T-helper 2 cell (primary cell): ENCODE measurements around the gene INTS13.
A peak's percentile ranks its signal among the peaks of the same experiment; 100 is the strongest.
"Not testable (repeated sequence)": the region's sequence is repeated elsewhere in the genome, so short reads cannot be mapped to it uniquely, and the experiment has no call there.

ENCODE experiments used
- DNase-seq, 5 experiments: peaks; one replicate each; pipeline versions ENCODE4 v3.0.0 to v3.0.0-alpha.2; 2012 to 2022

The INTS13 gene

GRCh38 chr12:26869104-26869494 is 68.7 kb downstream of the INTS13 start:
- DNase-seq = no peak

GRCh38 chr12:26868447-26869103 is 69.2 kb downstream of the INTS13 start:
- no peak for DNase-seq

GRCh38 chr12:26867080-26867479 is 70.7 kb downstream of the INTS13 start:
- peak in 1 of 5 experiments; percentile 75 for DNase-seq

GRCh38 chr12:26863515-26863914 is 74.3 kb downstream of the INTS13 start:
- DNase-seq = no peak

GRCh38 chr12:26862787-26863186 is 75.0 kb downstream of the INTS13 start:
- DNase-seq = not testable (repeated sequence)

DNA sequence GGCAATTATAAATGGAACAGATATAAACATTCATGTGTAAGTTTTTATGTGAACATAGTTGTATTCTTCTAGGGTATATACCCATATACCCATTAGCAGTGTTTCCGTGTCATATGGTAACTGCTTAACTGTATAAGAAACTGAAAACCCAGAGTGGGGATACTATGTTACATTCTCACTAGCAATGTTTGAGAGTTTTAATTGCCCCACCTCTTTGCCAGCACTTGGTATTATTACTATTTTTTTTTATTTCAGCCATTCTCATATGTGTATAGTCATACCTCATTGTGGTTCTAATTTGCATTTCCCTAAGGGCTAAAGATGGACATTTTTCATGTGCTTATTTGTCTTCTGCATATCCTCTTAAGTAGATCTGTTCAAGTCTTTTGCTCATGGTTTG is 76.1 kb downstream of the INTS13 start:
- no peak for DNase-seq

DNA sequence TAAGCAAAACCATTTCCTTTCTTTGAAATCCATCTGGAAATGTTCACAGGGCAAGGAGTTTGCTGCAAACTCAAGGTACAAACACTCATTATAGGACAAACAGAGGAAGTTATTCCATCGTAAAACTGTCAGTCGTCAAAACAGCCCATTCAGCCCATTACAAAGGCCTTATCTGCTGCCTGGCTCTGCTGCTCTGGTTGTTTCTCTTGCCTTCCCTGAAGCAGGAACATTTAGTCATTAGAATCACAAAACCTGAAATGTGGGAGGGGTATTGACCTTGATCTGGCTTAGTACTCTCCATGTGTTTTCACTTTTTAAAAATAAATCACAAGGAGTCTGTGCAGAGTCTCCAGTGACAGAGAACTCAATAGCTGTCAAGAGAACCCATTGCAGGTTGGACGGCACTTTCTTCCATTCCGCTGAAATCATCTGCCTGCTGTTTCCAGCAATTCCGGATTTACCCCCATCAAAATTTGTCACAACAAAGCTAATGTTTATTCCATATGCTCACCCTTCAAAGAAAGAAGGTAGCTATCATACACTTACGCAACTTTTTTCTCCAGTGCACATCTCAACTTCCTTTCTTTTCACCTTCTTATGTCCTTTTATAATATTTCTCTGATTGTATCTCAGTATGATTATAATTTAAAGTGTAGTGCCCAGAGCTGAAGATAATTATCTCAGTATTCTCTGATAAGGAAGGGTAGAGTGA is 80.2 kb downstream of the INTS13 start:
- DNase-seq = no peak

GRCh38 chr12:26855337-26855736 is 82.4 kb downstream of the INTS13 start:
- DNase-seq = no peak
